HepG2 (cell line): ENCODE data around the gene XAB2. TPM values are rescaled to one million over a fixed set of nuclear protein-coding genes. Genes with fewer than 3 reads are reported as not detected.

Source experiments
- ZNF318 ChIP-seq: sonication (generic); formaldehyde crosslinking; IDR thresholded peaks from 2 replicates; pipeline ENCODE4 v1.4.0; 2020; ENCODE audit warnings: mild to moderate bottlenecking, missing genetic modification reagents
- ZNF616 ChIP-seq: sonication (generic); formaldehyde crosslinking; IDR thresholded peaks from 2 replicates; pipeline ENCODE4 v1.5.0; 2020; ENCODE audit warnings: low read depth, mild to moderate bottlenecking, missing genetic modification reagents
- polyA plus RNA-seq, 8 experiments: library from polyadenylated mRNA; depleted of rRNA in 3 of 8; stranded (reverse) in 7 of 8; unstranded in 1 of 8; fragments of >200 nt; fragmentation: Illumina TruSeq in 4 of 8; extraction: Trizol in 4 of 8; gene quantifications; 2 replicates each; pipeline versions ENCODE4 v1.2.1 to v1.2.3, GENCODE V29; 2011 to 2016; ENCODE audit warnings: low read depth in 4 of 8, missing spikeins in 1 of 8, mixed read lengths in 1 of 8; ENCODE audit not compliant: insufficient read depth in 1 of 8
- total RNA-seq, 5 experiments: library from RNA; depleted of rRNA; stranded (reverse); fragments of >200 nt; fragmentation: Illumina TruSeq; extraction: Trizol; gene quantifications; 2 replicates each; pipeline ENCODE4 v1.2.3, GENCODE V29; 2016; ENCODE audit warnings: low read depth in 1 of 5

XAB2 gene
- total and polyA plus RNA-seq, 2 of the 13 experiments (the other 11 are each of a cell fraction or from before 2014, with no cell fraction given): 6.2 to 23.9 TPM

GRCh38 chr19:7623725-7624603, 5.4 kb downstream of the XAB2 start (continued):
- no peak for TF ChIP-seq ZNF318 (CRISPR knock-in tag)
- no peak for TF ChIP-seq ZNF616 (CRISPR knock-in tag)
